Ovary (tissue), 3 donors: Measurements from ENCODE around the gene LOX.

Experiments used
- EP300 ChIP-seq: sonication (generic); formaldehyde crosslinking; IDR thresholded peaks from one replicate; pipeline ENCODE4 v1.6.1; 2017; ENCODE audit warnings: antibody characterized with exemption
- TF ChIP-seq, protein P1 (sequence below), 3 donors: fragments of 450-650 bp in 2 of 3; fragments of 200-600 bp in 1 of 3; IDR thresholded peaks; one replicate each; pipeline versions ENCODE4 v1.5.1 to v1.8.0; 2016 to 2022; ENCODE audit warnings: antibody characterized with exemption in 3 of 3, mild to moderate bottlenecking in 1 of 3
- donor health status: DM: no; HTN: no; CAD: no.

DNA sequence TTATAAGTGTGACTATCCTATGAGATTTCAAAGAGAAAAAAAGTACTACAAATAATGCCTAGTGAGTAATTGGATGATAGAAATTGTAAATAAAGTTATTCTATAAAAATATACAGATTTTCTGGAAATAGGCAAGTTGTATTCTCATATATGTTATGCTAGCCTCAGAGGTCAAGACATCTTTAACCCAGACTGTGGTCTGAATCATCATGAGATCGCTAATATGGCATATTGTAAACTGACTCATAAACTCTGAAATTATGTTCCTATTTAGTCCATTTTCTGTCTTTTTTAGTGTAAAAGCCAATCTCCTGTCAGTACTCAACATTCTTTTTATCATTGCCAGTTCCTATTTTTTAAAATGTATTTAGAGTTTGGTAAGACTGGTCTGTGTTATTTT is 14.2 kb downstream of the LOX start:
- TF ChIP-seq, protein P1, sequence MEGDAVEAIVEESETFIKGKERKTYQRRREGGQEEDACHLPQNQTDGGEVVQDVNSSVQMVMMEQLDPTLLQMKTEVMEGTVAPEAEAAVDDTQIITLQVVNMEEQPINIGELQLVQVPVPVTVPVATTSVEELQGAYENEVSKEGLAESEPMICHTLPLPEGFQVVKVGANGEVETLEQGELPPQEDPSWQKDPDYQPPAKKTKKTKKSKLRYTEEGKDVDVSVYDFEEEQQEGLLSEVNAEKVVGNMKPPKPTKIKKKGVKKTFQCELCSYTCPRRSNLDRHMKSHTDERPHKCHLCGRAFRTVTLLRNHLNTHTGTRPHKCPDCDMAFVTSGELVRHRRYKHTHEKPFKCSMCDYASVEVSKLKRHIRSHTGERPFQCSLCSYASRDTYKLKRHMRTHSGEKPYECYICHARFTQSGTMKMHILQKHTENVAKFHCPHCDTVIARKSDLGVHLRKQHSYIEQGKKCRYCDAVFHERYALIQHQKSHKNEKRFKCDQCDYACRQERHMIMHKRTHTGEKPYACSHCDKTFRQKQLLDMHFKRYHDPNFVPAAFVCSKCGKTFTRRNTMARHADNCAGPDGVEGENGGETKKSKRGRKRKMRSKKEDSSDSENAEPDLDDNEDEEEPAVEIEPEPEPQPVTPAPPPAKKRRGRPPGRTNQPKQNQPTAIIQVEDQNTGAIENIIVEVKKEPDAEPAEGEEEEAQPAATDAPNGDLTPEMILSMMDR (IDR thresholded peaks at IDR 0.05), result no peak
- no peak for TF ChIP-seq EP300
